AML-193 (cell line): Measurements from ENCODE around the gene TOMM20.

Experiments used
- DNase-seq, 2 experiments: peaks; one replicate each; lab custom pipeline; 2025; lab: John Stamatoyannopoulos, UW

TOMM20 gene

GRCh38 chr1:235134171-235134570 is 5.5 kb upstream of the TOMM20 start:
- DNase-seq, result no peak

- no peak for DNase-seq
Measured at GRCh38 chr1:235133086-235133485, 4.4 kb upstream of the TOMM20 start.

- no peak for DNase-seq
Measured at GRCh38 chr1:235131961-235132360, 3.3 kb upstream of the TOMM20 start.

- DNase-seq, result no peak
Measured at GRCh38 chr1:235130766-235131270, 2.2 kb upstream of the TOMM20 start.

GRCh38 chr1:235129774-235130570 is 1.3 kb upstream of the TOMM20 start:
- DNase-seq, result no peak

- DNase-seq, result no peak
Measured at GRCh38 chr1:235127732-235128455, 743 bp downstream of the TOMM20 start.

GRCh38 chr1:235127203-235127602 is 1.4 kb downstream of the TOMM20 start:
- DNase-seq, result no peak

GRCh38 chr1:235124665-235125064 is 4.0 kb downstream of the TOMM20 start:
- no peak for DNase-seq

- no peak for DNase-seq
Measured at GRCh38 chr1:235124111-235124510, 4.5 kb downstream of the TOMM20 start.

- no peak for DNase-seq
Measured at GRCh38 chr1:235122348-235122747, 6.3 kb downstream of the TOMM20 start.

GRCh38 chr1:235113183-235113917 is 15.3 kb downstream of the TOMM20 start:
- DNase-seq, result no peak

- DNase-seq, result no peak
Measured at GRCh38 chr1:235112297-235113182, 16.1 kb downstream of the TOMM20 start.

- no peak for DNase-seq
Measured at GRCh38 chr1:235111107-235111506, 17.5 kb downstream of the TOMM20 start.

- DNase-seq, result no peak
Measured at GRCh38 chr1:235108876-235109275, 19.8 kb downstream of the TOMM20 start.

- DNase-seq, result no peak
Measured at GRCh38 chr1:235108185-235108593, 20.4 kb downstream of the TOMM20 start.

GRCh38 chr1:235107368-235108184 is 21.1 kb downstream of the TOMM20 start:
- no peak for DNase-seq

GRCh38 chr1:235106457-235106856 is 22.2 kb downstream of the TOMM20 start:
- DNase-seq, result no peak

- DNase-seq, result no peak
Measured at GRCh38 chr1:235105051-235106043, 23.3 kb downstream of the TOMM20 start.

- DNase-seq, result no peak
Measured at GRCh38 chr1:235102993-235103411, 25.6 kb downstream of the TOMM20 start.
